OCI-LY7 (cell line): ENCODE data around the gene RIPK4.

Source experiments
- CTCF ChIP-seq: fragments of 200-600 bp; sonication (generic); conservative IDR thresholded peaks from 2 replicates; pipeline ENCODE4 v1.5.1; 2014; ENCODE audit warnings: mild to moderate bottlenecking, antibody characterized with exemption, low read length, moderate library complexity, mixed read lengths
- EZH2phosphoT487 ChIP-seq: fragments of 200-600 bp; sonication (generic); IDR thresholded peaks from 2 replicates; pipeline ENCODE4 v1.6.1; 2018; ENCODE audit warnings: low read depth, borderline replicate concordance, mild to moderate bottlenecking, mixed run types, antibody characterized with exemption, low read length, moderate library complexity, mixed read lengths

DNA sequence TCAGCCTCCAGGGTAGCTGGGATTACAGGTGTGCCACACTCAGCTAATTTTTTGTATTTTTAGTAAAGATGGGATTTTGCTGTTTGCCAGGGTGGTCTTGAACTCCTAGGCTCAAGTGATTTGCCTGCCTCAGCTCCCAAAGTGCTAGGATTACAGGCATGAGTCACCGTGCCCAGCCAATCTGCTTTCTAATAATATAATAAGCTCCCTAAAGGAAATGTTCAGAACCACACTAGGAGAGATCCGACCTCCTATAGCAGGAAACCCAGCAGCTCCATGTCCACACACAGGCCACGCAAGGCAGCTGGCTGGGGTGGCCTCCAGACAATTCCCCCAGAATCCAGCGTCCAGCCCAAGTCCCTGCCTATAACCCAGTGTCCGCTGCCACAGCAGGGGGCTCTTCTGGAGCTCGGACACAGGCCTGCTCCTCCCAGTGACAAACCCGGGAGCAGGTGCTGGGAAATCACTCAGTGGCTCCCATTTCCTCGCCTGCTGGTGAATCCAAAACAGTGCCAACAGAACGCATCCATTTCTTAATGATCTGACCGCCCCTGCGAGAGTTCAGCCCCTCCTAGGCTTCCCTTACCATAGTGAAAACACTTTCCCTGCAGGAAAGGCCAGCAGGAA lies 7.5 kb downstream of the RIPK4 start:
- TF ChIP-seq CTCF (no peak), EZH2phosphoT487 (no peak)
